ENCODE data around the gene PTPN4. TPM values are rescaled to one million over a fixed set of nuclear protein-coding genes. Genes with fewer than 3 reads are reported as not detected.

The PTPN4 gene
- total and polyA plus RNA-seq, 2 of the 13 experiments (the other 11 are each of a cell fraction or from before 2014, with no cell fraction given), result 20.3 to 34.6 TPM

DNA sequence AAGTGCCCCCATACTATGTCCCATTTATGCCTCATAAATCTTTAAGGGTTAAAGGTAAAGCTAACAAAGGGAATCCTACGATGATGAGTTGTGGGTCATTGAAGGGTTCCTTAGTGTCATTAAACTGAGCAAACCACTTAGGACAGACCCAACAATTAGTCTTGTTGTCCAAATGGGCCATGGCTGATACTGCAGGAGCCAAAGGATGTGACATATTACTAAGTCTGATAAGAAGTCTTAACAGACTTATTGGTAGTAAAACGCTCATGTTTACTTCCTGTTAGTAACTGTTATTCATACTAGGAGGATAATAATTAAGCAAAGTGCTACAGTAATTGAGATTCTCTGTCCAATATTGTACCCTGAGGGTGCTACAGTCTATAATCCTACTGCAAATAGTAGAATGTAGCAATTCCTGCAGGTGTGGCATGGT, 96.8 kb downstream of the PTPN4 start:
- Histone ChIP-seq H3K9ac (ENCODE audit: insufficient read depth, low read depth, low read length) (no peak overlapping the region), H3K4me1 (ENCODE audit: insufficient read depth, low read length) (0 out of 2 replicates have a peak, but pooled peaks cover 7% of the 10 kb centered on the region), H3K27me3 (ENCODE audit: control insufficient read depth in 1 of 2, insufficient read depth in 2 of 2, low read length in 2 of 2) (no peaks in the 10 kb centered on the region), H2AFZ (ENCODE audit: low read length) (no peak overlapping the region), H4K20me1 (ENCODE audit: insufficient read depth, low read length) (no peaks in the 10 kb centered on the region), H3K4me3 (replicated peaks in 1 of 3; ENCODE audit: insufficient read depth in 1 of 3, low read depth in 2 of 3, low read length in 3 of 3) (no peak overlapping the region), H3K36me3 (replicated peaks in 1 of 2; ENCODE audit: control insufficient read depth in 1 of 2, insufficient read depth in 2 of 2, low read length in 2 of 2) (no peaks in the 10 kb centered on the region), H3K27ac (ENCODE audit: extremely low read length, insufficient read depth, low read length) (no peak overlapping the region), H3K79me2 (ENCODE audit: insufficient read depth, low read length) (peaks cover 14% of the 10 kb centered on the region), H3K4me2 (ENCODE audit: low read depth, low read length) (no peak overlapping the region), H3K9me3 (ENCODE audit: low read length) (peaks cover 16% of the 10 kb centered on the region)
- BruUV-seq (replicated peaks), result no TSS peak
- FAIRE-seq (no peak), DNase-seq (ENCODE audit: low spot score) (no peak), ATAC-seq (no peak)
- POLR2A ChIA-PET, result no interaction called here
- CTCF ChIA-PET (ENCODE audit: low intra/inter-chr PET ratio, low total read pairs), result no interaction called here
- intact Hi-C loops (cut with micrococcal nuclease; ENCODE audit: unreplicated experiment), result no loop called here
- TF ChIP-seq ATF7 (IDR thresholded peaks at IDR 0.05), result no peak
- no peak for TF ChIP-seq ATF7 (CRISPR knock-in tag; IDR thresholded peaks at IDR 0.05)
- TF ChIP-seq, protein P1, sequence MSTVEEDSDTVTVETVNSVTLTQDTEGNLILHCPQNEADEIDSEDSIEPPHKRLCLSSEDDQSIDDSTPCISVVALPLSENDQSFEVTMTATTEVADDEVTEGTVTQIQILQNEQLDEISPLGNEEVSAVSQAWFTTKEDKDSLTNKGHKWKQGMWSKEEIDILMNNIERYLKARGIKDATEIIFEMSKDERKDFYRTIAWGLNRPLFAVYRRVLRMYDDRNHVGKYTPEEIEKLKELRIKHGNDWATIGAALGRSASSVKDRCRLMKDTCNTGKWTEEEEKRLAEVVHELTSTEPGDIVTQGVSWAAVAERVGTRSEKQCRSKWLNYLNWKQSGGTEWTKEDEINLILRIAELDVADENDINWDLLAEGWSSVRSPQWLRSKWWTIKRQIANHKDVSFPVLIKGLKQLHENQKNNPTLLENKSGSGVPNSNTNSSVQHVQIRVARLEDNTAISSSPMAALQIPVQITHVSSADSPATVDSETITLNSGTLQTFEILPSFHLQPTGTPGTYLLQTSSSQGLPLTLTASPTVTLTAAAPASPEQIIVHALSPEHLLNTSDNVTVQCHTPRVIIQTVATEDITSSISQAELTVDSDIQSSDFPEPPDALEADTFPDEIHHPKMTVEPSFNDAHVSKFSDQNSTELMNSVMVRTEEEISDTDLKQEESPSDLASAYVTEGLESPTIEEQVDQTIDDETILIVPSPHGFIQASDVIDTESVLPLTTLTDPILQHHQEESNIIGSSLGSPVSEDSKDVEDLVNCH (CRISPR knock-in tag; IDR thresholded peaks at IDR 0.05), result no peak
- no peak for TF ChIP-seq ATM (IDR thresholded peaks at IDR 0.05; ENCODE audit: borderline replicate concordance)
- no peak for TF ChIP-seq ZFY (CRISPR knock-in tag; IDR thresholded peaks at IDR 0.05)
- TF ChIP-seq, protein P2, sequence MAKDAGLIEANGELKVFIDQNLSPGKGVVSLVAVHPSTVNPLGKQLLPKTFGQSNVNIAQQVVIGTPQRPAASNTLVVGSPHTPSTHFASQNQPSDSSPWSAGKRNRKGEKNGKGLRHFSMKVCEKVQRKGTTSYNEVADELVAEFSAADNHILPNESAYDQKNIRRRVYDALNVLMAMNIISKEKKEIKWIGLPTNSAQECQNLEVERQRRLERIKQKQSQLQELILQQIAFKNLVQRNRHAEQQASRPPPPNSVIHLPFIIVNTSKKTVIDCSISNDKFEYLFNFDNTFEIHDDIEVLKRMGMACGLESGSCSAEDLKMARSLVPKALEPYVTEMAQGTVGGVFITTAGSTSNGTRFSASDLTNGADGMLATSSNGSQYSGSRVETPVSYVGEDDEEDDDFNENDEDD (CRISPR knock-in tag; IDR thresholded peaks at IDR 0.05; ENCODE audit: borderline replicate concordance), result no peak
- TF ChIP-seq, protein P3, sequence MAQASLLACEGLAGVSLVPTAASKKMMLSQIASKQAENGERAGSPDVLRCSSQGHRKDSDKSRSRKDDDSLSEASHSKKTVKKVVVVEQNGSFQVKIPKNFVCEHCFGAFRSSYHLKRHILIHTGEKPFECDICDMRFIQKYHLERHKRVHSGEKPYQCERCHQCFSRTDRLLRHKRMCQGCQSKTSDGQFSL (CRISPR knock-in tag; IDR thresholded peaks at IDR 0.05), result no peak
- no peak for TF ChIP-seq ETV6 (CRISPR knock-in tag; conservative IDR thresholded peaks at IDR 0.05)
- no peak for TF ChIP-seq POLR2A (IDR thresholded peaks at IDR 0.05; ENCODE audit: insufficient read depth in 1 of 2, low read depth in 2 of 2, low read length in 2 of 2)
- no peak for TF ChIP-seq GPN1 (CRISPR knock-in tag; IDR thresholded peaks at IDR 0.05; ENCODE audit: borderline replicate concordance)
- no peak for TF ChIP-seq DPF2 (CRISPR knock-in tag; IDR thresholded peaks at IDR 0.05; ENCODE audit: borderline replicate concordance, low read depth)
- TF ChIP-seq, protein P4, sequence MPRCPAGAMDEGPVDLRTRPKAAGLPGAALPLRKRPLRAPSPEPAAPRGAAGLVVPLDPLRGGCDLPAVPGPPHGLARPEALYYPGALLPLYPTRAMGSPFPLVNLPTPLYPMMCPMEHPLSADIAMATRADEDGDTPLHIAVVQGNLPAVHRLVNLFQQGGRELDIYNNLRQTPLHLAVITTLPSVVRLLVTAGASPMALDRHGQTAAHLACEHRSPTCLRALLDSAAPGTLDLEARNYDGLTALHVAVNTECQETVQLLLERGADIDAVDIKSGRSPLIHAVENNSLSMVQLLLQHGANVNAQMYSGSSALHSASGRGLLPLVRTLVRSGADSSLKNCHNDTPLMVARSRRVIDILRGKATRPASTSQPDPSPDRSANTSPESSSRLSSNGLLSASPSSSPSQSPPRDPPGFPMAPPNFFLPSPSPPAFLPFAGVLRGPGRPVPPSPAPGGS (CRISPR knock-in tag; IDR thresholded peaks at IDR 0.05), result no peak
- in situ Hi-C loops (cut with HindIII; ENCODE audit: extremely low pct_ligation_motif_present, low pct_unique_long_range_greater_than_20kb), result no loop called here
- 83% methylated on average over 2 of the region's 2 CpGs for WGBS (ENCODE audit: low lambda C conversion rate)

All from HepG2 (cell line).